22Rv1 (cell line): Measurements from ENCODE around the gene MAP3K6.

Experiments
- H3K27ac ChIP-seq: fragments of 450-650 bp; 2 replicates; pipeline ENCODE4 v1.5.1; 2017
- ZFX ChIP-seq: fragments of 450-650 bp; IDR thresholded peaks from 2 replicates; pipeline ENCODE4 v1.6.1; 2017; ENCODE audit warnings: antibody characterized with exemption, borderline replicate concordance
- TF ChIP-seq, protein P1 (sequence below): fragments of 450-650 bp; IDR thresholded peaks from 2 replicates; pipeline ENCODE4 v1.5.1; 2017; ENCODE audit warnings: mild to moderate bottlenecking

Gene MAP3K6

DNA sequence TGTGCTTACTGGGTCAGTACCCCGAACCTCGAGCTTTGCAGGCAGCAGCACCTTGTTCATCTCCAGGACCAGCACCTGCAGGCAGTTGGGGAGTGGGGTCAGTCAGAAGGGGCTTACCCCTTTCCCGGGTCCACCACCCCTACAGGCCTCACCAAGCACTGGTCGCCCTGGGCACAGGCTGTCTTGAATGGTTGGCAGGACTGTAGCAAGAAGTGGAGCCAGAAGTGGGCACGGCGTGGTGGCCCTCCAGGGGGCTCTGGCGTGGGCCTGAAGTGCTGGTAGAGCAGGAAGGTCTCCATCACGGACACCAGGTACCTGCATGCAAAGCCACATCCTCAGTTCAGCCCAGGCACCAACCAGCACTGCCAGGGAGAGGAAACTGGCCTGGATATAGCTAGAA, 5.2 kb downstream of the MAP3K6 start:
- no peak overlapping the region for H3K27ac ChIP-seq
- TF ChIP-seq, protein P1, sequence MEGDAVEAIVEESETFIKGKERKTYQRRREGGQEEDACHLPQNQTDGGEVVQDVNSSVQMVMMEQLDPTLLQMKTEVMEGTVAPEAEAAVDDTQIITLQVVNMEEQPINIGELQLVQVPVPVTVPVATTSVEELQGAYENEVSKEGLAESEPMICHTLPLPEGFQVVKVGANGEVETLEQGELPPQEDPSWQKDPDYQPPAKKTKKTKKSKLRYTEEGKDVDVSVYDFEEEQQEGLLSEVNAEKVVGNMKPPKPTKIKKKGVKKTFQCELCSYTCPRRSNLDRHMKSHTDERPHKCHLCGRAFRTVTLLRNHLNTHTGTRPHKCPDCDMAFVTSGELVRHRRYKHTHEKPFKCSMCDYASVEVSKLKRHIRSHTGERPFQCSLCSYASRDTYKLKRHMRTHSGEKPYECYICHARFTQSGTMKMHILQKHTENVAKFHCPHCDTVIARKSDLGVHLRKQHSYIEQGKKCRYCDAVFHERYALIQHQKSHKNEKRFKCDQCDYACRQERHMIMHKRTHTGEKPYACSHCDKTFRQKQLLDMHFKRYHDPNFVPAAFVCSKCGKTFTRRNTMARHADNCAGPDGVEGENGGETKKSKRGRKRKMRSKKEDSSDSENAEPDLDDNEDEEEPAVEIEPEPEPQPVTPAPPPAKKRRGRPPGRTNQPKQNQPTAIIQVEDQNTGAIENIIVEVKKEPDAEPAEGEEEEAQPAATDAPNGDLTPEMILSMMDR, result no peak
- TF ChIP-seq ZFX, result no peak

DNA sequence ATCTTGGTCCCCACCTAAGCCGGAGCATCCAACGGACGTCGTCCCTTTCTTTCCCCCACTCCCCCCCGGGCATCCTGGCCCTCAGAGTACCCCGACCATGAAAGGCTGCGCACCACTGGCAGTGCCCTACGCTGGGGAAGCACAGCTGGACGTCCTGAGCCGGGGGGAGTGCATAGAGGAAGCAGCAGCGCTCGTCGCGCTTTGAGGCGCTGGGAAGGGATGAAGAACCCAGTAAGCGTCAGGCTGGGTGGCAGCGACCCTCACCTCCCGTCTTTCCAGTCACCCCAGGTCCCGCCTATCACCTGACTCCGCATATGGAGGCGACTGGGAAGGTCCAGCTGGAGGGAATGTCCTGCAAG, 5.7 kb downstream of the MAP3K6 start:
- no peak overlapping the region for H3K27ac ChIP-seq
- TF ChIP-seq, protein P1, result no peak
- no peak for TF ChIP-seq ZFX

DNA sequence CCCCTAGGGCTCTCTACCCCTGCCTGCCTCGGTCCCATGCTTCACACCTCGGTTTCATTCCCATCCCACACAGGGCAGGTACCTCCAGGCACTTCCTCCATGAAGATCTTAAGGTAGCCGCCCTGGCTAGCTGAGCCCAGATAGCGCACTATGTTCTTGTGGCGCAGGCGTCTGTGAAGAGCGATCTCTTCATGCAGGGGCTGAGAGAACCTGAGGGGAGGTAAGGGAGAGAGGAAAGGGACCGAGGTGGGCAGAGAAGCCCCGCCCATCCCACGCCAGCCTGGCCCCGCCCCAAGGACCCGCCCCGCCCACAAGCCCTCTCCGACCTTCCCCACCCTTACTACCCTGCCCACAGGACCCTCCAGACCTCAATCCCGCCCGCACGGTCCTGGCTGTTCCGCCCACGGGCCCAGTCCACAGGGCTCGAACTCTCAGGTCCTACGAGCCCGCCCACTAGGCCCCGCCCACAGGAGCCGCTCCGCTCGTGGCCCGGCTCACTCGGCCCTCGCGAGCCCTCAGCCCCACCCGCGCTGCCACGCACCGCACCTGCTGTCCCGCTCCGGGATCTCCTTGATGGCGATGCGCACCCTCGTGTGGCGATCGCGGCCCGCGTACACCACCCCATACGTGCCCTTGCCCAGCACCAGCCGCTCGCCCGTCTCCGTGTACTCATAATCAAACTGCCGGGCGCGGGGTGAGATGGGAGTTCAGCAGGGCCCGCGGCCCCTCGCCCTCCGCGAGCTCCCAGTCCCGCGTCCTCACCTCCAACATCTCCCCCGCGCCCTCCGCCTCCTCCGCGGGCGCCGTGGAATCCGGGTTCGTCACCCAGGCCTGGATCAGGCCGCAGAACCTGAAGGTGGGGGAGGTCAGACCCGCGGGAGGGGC, 6.4 kb downstream of the MAP3K6 start:
- H3K27ac ChIP-seq, result no peak overlapping the region

DNA sequence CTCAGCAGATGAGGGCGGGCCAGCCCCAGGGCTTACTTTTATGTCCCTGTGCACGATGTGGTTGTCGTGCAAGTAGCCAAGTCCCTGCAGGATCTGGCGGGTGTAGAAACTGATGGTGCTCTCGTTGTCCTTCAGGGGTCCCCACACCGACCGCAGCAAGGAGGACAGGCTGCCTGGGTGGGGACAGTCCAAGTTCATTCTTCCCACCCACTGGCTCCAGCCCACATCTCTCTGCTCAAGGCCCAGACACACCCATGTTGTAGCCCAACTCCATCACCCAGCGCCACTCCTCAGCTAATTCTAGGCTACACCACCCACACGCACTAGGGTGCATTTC, 7.0 kb downstream of the MAP3K6 start:
- no peak overlapping the region for H3K27ac ChIP-seq
- TF ChIP-seq, protein P1, result no peak
- no peak for TF ChIP-seq ZFX

More for the DNA sequence above, 6.4 kb downstream of the MAP3K6 start:
- no peak for TF ChIP-seq ZFX
- TF ChIP-seq, protein P1, result no peak

DNA sequence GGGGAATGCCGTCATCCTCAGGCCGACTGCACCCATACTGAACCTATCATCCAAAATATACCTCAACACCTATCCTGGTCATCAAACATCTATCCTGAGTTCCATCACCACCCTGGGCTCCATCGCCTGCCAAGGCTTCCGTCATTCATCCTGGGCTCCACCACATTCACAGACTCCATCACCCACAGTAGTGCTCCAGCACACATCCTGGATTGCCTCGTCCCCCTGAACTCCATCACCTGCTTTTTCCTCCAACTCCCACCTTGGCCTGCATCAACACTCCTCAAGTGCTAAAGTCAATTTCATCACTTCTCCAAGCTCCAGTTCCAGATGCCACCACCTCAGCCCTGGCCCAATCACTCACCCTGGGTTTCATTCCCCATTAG, 7.8 kb downstream of the MAP3K6 start:
- H3K27ac ChIP-seq, result no peak overlapping the region
- TF ChIP-seq, protein P1, result no peak
- TF ChIP-seq ZFX, result no peak

DNA sequence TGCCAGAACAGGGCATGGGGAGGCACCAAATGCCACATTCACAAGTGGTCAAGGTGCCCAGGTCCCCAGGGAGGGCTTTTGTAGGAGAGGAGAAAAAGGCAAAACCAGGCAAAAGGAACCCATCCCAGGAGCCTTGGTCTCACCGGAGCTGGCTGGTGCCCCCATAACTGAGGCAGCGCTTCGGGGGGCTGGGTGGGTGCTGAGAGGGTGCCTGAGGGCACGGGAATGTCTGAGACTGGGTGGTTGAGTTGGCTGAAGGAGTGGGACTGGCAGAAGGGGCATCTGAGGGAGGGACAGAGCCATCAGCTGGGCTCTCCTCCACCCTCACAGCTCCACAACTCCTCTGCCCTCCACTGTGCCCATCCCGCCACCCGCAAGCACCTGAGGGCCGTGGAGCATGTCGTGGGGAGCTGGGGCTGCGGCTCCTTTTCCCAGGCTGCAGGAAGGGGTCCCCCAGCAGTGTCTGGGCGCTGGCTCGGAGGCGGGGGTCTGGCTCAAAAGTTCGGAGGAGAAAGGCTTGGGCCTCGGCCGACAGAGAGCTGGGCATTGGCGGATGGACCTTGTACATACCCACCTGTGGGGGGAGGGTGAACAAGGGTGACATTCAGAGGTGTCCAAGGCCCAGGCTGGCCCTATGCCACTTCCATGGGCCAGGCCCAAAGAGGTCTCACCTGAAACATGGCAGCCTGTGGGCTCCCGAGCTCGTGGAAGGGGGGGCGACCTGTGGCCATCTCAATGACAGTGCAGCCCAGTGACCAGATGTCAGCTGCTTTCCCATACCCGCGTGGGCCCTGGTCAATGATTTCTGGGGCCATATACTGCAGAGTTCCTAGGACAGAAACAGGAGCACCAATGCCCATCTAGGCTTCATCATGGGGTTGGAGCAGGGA, 8.5 kb downstream of the MAP3K6 start:
- peak overlapping the region; percentile 39; the same call in 1 of the 2 replicates for H3K27ac ChIP-seq
- TF ChIP-seq, protein P1, result no peak
- TF ChIP-seq ZFX, result no peak
